ENCODE results near the gene TMEM43. TPM values are rescaled to one million over a fixed set of nuclear protein-coding genes. Genes with fewer than 3 reads are reported as not detected.

TMEM43 gene
- total and polyA plus RNA-seq, 2 of the 13 experiments (the other 11 are each of a cell fraction or from before 2014, with no cell fraction given) = 48.9 to 50.5 TPM

- TF ChIP-seq, protein P1, sequence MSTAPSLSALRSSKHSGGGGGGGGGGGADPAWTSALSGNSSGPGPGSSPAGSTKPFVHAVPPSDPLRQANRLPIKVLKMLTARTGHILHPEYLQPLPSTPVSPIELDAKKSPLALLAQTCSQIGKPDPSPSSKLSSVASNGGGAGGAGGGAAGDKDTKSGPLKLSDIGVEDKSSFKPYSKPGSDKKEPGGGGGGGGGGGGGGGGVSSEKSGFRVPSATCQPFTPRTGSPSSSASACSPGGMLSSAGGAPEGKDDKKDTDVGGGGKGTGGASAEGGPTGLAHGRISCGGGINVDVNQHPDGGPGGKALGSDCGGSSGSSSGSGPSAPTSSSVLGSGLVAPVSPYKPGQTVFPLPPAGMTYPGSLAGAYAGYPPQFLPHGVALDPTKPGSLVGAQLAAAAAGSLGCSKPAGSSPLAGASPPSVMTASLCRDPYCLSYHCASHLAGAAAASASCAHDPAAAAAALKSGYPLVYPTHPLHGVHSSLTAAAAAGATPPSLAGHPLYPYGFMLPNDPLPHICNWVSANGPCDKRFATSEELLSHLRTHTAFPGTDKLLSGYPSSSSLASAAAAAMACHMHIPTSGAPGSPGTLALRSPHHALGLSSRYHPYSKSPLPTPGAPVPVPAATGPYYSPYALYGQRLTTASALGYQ (CRISPR knock-in tag; IDR thresholded peaks at IDR 0.05) = peak; percentile 39; the same call in 1 of the 2 replicates
- 0 out of 2 replicates have a peak, but pooled peaks have one; percentile 43 for TF ChIP-seq FOXK1 (CRISPR knock-in tag; IDR thresholded peaks at IDR 0.05; ENCODE audit: borderline replicate concordance, low read depth)
- TF ChIP-seq, protein P2, sequence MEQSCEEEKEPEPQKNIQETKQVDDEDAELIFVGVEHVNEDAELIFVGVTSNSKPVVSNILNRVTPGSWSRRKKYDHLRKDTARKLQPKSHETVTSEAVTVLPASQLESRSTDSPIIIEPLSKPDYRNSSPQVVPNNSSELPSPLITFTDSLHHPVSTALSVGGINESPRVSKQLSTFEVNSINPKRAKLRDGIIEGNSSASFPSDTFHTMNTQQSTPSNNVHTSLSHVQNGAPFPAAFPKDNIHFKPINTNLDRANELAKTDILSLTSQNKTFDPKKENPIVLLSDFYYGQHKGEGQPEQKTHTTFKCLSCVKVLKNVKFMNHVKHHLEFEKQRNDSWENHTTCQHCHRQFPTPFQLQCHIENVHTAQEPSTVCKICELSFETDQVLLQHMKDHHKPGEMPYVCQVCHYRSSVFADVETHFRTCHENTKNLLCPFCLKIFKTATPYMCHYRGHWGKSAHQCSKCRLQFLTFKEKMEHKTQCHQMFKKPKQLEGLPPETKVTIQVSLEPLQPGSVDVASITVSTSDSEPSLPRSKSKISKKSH (CRISPR knock-in tag; IDR thresholded peaks at IDR 0.05; ENCODE audit: borderline replicate concordance) = no peak; the same call in 1 of the 2 replicates
- TF ChIP-seq ARNT2 (CRISPR knock-in tag; IDR thresholded peaks at IDR 0.05; ENCODE audit: low read depth) = 0 out of 2 replicates have a peak, but pooled peaks have one; percentile 42
- peak; percentile 75; the same call in 1 of the 2 replicates for TF ChIP-seq ZNF224 (CRISPR knock-in tag; IDR thresholded peaks at IDR 0.05)
- peak; percentile 61 for TF ChIP-seq ASH2L (IDR thresholded peaks at IDR 0.05; ENCODE audit: insufficient read length, low read depth, low read length)
- TF ChIP-seq ZNF256 (CRISPR knock-in tag; conservative IDR thresholded peaks at IDR 0.05) = no peak
- peak; percentile 33; the same call in 1 of the 2 replicates for TF ChIP-seq MIER3 (CRISPR knock-in tag; IDR thresholded peaks at IDR 0.05; ENCODE audit: borderline replicate concordance)
- 0 out of 2 replicates have a peak, but pooled peaks have one; percentile 28 for TF ChIP-seq ZNF605 (CRISPR knock-in tag; IDR thresholded peaks at IDR 0.05)
- TF ChIP-seq REPIN1 (CRISPR knock-in tag; IDR thresholded peaks at IDR 0.05; ENCODE audit: borderline replicate concordance, low read depth) = peak; percentile 22; the same call in 1 of the 2 replicates
- TF ChIP-seq, protein P3, sequence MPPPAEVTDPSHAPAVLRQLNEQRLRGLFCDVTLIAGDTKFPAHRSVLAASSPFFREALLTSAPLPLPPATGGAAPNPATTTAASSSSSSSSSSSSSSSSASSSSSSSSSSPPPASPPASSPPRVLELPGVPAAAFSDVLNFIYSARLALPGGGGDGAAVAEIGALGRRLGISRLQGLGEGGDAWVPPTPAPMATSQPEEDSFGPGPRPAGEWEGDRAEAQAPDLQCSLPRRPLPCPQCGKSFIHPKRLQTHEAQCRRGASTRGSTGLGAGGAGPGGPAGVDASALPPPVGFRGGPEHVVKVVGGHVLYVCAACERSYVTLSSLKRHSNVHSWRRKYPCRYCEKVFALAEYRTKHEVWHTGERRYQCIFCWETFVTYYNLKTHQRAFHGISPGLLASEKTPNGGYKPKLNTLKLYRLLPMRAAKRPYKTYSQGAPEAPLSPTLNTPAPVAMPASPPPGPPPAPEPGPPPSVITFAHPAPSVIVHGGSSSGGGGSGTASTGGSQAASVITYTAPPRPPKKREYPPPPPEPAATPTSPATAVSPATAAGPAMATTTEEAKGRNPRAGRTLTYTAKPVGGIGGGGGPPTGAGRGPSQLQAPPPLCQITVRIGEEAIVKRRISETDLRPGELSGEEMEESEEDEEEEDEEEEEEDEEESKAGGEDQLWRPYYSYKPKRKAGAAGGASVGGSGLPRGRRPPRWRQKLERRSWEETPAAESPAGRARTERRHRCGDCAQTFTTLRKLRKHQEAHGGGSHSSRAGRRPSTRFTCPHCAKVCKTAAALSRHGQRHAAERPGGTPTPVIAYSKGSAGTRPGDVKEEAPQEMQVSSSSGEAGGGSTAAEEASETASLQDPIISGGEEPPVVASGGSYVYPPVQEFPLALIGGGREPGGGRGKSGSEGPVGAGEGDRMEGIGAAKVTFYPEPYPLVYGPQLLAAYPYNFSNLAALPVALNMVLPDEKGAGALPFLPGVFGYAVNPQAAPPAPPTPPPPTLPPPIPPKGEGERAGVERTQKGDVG (CRISPR knock-in tag; IDR thresholded peaks at IDR 0.05; ENCODE audit: borderline replicate concordance) = peak; percentile 62; the same call in 1 of the 2 replicates
- no peak for TF ChIP-seq ZBTB2 (CRISPR knock-in tag; IDR thresholded peaks at IDR 0.05; ENCODE audit: low read depth)
Observed at GRCh38 chr3:14118400-14119381, 6.2 kb upstream of the TMEM43 start (continued).
